Measurements from ENCODE around the gene ABAT. TPM values are rescaled to one million over a fixed set of nuclear protein-coding genes. Genes with fewer than 3 reads are reported as not detected.
A peak's percentile ranks its signal among the peaks of the same experiment; 100 is the strongest.

ABAT gene
- total RNA-seq, 1 experiment from 2014 or later = 7.3 TPM

DNA sequence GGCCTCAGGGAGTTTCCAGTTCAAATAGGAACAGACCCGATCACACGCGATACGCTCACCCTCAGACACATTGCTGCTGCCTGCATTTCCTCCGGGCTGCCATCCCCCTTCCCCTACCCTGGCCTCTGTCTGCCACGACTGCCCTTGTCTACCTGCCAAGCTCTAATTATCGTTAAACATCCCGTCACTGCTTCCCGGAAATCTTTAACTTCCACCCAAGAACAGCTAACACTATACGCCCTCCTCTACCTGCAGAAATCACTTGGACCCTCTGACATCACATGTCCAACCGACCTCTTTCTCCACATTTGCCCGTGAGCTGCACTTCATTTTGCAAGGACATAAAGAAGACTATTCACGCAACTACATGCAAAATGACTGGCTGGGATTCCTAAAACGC is 40.4 kb downstream of the ABAT start:
- Histone ChIP-seq H4K8ac (replicated peaks; ENCODE audit: insufficient read length, low read depth, low read length) (no peak overlapping the region), H4K91ac (ENCODE audit: insufficient read length, low read depth, low read length) (no peak overlapping the region), H2BK5ac (ENCODE audit: insufficient read length, low read length) (no peak overlapping the region), H2BK12ac (ENCODE audit: insufficient read length, low read depth, low read length) (no peak overlapping the region), H3K4me2 (ENCODE audit: insufficient read depth, insufficient read length, low read length) (no peak overlapping the region), H3K4me1 (ENCODE audit: insufficient read depth, low read length) (no peaks in the 10 kb centered on the region), H4K20me1 (ENCODE audit: control insufficient read depth, insufficient read depth, insufficient read length) (no peaks in the 10 kb centered on the region), H3K23me2 (ENCODE audit: insufficient read length, low read depth, low read length, poor library complexity, severe bottlenecking) (no peaks in the 10 kb centered on the region), H3K9me3 (ENCODE audit: control insufficient read depth, low read depth, low read length) (no peaks in the 10 kb centered on the region), H3K79me2 (ENCODE audit: insufficient read depth, low read length) (no peaks in the 10 kb centered on the region), H2BK20ac (ENCODE audit: low read depth, low read length, poor library complexity, severe bottlenecking) (no peak overlapping the region), H3K18ac (ENCODE audit: insufficient read length, low read depth, low read length) (no peak overlapping the region), H3K79me1 (ENCODE audit: insufficient read depth, low read depth, low read length, poor library complexity, severe bottlenecking) (no peaks in the 10 kb centered on the region), H2BK120ac (ENCODE audit: low read depth, low read length, poor library complexity, severe bottlenecking) (no peak overlapping the region), H2AK5ac (ENCODE audit: insufficient read length, low read length) (no peak overlapping the region), H2BK15ac (ENCODE audit: low read depth, low read length) (no peak overlapping the region), H3K9ac (ENCODE audit: extremely low read depth, insufficient read length, low read length) (no peak overlapping the region), H3K27ac (ENCODE audit: insufficient read length, low read depth, low read length) (no peak overlapping the region), H3K56ac (ENCODE audit: insufficient read length, low read depth, low read length) (no peak overlapping the region), H3K27me3 (ENCODE audit: insufficient read depth, low read length) (no peaks in the 10 kb centered on the region), H3T11ph (ENCODE audit: low read length) (no peak overlapping the region), H3K14ac (ENCODE audit: insufficient read depth, low read length) (no peak overlapping the region), H3K4ac (ENCODE audit: low read depth, low read length) (no peak overlapping the region), H3K23ac (ENCODE audit: insufficient read length, low read depth, low read length) (no peak overlapping the region), H2AFZ (ENCODE audit: low read length) (no peak overlapping the region), H4K5ac (ENCODE audit: insufficient read length, low read depth, low read length) (no peak overlapping the region)
- no peaks in the 10 kb centered on the region; a peak in 1 of 7 replicates for H3K36me3 Mint-ChIP-seq (ENCODE audit: insufficient read depth in 1 of 3, low read depth in 3 of 3)
- H3K4me3 Mint-ChIP-seq = no peak overlapping the region
- H3K9me3 Mint-ChIP-seq = no peaks in the 10 kb centered on the region; a peak in 1 of 5 replicates
- H3K27ac Mint-ChIP-seq = peak overlapping the region in 1 of 3 experiments; percentile 3; a peak in 1 of 7 replicates
- H3K4me1 Mint-ChIP-seq = peaks cover 22 to 33% of the 10 kb centered on the region in 2 experiments
- WGBS (ENCODE audit: extremely low coverage, insufficient read length, low lambda C conversion rate) = no CpG with 5 or more reads among the region's 14 CpGs
- peaks cover 6% of the 10 kb centered on the region for H3K27me3 Mint-ChIP-seq (ENCODE audit: low read depth)
- TF ChIP-seq CTCF (conservative IDR thresholded peaks at IDR 0.05) = no peak
- no peak for DNase-seq
